ENCODE data around the gene USP22.

DNA sequence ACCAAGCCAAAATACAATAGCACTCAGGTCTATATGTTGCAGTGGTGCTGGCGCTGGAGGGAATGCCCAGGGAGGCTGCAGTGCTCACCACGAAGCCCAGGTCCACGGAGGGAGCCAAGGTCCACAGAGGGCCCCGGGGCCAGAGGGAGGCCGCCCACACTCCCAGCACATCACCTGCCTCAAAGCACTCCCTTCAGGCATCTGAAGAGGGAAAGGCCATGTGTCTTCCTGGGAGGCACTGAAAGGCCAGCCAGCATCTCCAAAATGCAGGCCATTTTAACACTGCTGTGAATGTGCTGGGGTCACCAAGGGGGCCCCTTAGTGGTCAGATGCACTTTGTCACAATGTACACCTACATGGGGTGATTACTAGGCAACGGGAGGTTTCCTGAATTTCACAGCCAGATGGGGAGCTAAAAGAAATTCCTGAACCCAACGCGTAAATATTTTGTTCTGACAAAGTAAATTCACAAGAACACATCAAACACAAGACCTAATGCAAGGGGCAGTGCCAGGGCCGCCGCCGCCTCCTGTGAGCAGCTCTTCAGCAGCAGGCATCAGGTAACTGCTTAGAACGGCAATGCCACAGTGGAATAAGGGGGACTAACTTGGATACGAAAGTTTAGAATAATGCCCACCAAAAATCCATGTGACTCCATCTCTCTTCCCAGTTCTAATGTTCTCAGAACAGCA, 42.8 kb downstream of the USP22 start:
- TF ChIP-seq POLR2A (IDR thresholded peaks at IDR 0.05) (no peak), POLR2AphosphoS5 (IDR thresholded peaks at IDR 0.05; ENCODE audit: insufficient read depth in 1 of 2, low read depth in 1 of 2) (no peak)
